GM18870 (cell line): ENCODE measurements around the gene SEPTIN12.
"Not testable (repeated sequence)": the region's sequence is repeated elsewhere in the genome, so short reads cannot be mapped to it uniquely, and the experiment has no call there.

Experiments used
- ATAC-seq: cut with Tn5 transposase; IDR thresholded peaks from one replicate; pipeline ENCODE4 v1.9.1; 2021; ENCODE audit warnings: moderate library complexity; ENCODE audit not compliant: unreplicated experiment

The SEPTIN12 gene

GRCh38 chr16:4785758-4786433, 2.2 kb downstream of the SEPTIN12 start:
- no peak for ATAC-seq

- not testable (repeated sequence) for ATAC-seq
Observed at GRCh38 chr16:4784444-4784987, 3.6 kb downstream of the SEPTIN12 start.

GRCh38 chr16:4783951-4784336, 4.2 kb downstream of the SEPTIN12 start:
- ATAC-seq: no peak

GRCh38 chr16:4783251-4783950, 4.7 kb downstream of the SEPTIN12 start:
- no peak for ATAC-seq

GRCh38 chr16:4780235-4780634, 7.9 kb downstream of the SEPTIN12 start:
- ATAC-seq: no peak

GRCh38 chr16:4778050-4778392, 10.1 kb downstream of the SEPTIN12 start:
- no peak for ATAC-seq

- no peak for ATAC-seq
Observed at GRCh38 chr16:4777339-4778049, 10.7 kb downstream of the SEPTIN12 start.

- no peak for ATAC-seq
Observed at GRCh38 chr16:4776141-4776705, 11.9 kb downstream of the SEPTIN12 start.

- ATAC-seq: no peak
Observed at GRCh38 chr16:4775005-4775404, 13.1 kb downstream of the SEPTIN12 start.

GRCh38 chr16:4772351-4772750, 15.8 kb downstream of the SEPTIN12 start:
- no peak for ATAC-seq

- ATAC-seq: no peak
Observed at GRCh38 chr16:4771646-4772045, 16.5 kb downstream of the SEPTIN12 start.

- ATAC-seq: no peak
Observed at GRCh38 chr16:4769306-4769638, 18.9 kb downstream of the SEPTIN12 start.

- peak; percentile 56 for ATAC-seq
Observed at GRCh38 chr16:4768549-4769305, 19.4 kb downstream of the SEPTIN12 start.

- peak; percentile 3 for ATAC-seq
Observed at GRCh38 chr16:4767872-4768548, 20.1 kb downstream of the SEPTIN12 start.

- ATAC-seq: peak; percentile 77
Observed at GRCh38 chr16:4766875-4767628, 21.1 kb downstream of the SEPTIN12 start, which contains the start of gene ZNF500. TSS of gene ZNF500 (minus strand) at chr16:4767162. CDS start at chr16:4765978, 1,184 bp downstream.

- ATAC-seq: no peak
Observed at GRCh38 chr16:4765511-4766474, 22.4 kb downstream of the SEPTIN12 start.

GRCh38 chr16:4763791-4764190, 24.4 kb downstream of the SEPTIN12 start:
- ATAC-seq: no peak

- no peak for ATAC-seq
Observed at GRCh38 chr16:4762205-4762604, 25.9 kb downstream of the SEPTIN12 start.
